K562 (cell line): Measurements from ENCODE around the gene PHETA1. TPM values are rescaled to one million over a fixed set of nuclear protein-coding genes. Genes with fewer than 3 reads are reported as not detected.

Experiments
- ARID2 ChIP-seq: fragments of 450-650 bp; IDR thresholded peaks from 2 replicates; pipeline ENCODE4 v1.6.1; 2017; ENCODE audit warnings: antibody characterized with exemption, mild to moderate bottlenecking
- BRD4 ChIP-seq: fragments of 200-600 bp; sonication (generic); IDR thresholded peaks from 2 replicates; pipeline ENCODE4 v1.6.1; 2017; ENCODE audit warnings: inconsistent platforms
- CREM ChIP-seq: IDR thresholded peaks from 2 replicates; pipeline ENCODE4 v1.6.1; 2014; ENCODE audit warnings: antibody characterized with exemption, low read depth
- CTBP1 ChIP-seq: fragments of 450-650 bp; IDR thresholded peaks from 2 replicates; pipeline ENCODE4 v1.6.1; 2016; ENCODE audit warnings: borderline replicate concordance
- FOXJ2 ChIP-seq: fragments of 200-800 bp; sonication (Bioruptor generic); IDR thresholded peaks from 2 replicates; pipeline ENCODE4 v1.6.1; 2016; ENCODE audit warnings: missing genetic modification characterization, missing compliant biosample characterization
- FOXP1 ChIP-seq: sonication (generic); formaldehyde crosslinking; IDR thresholded peaks from 2 replicates; pipeline ENCODE4 v1.8.0; 2022; ENCODE audit warnings: mild to moderate bottlenecking, missing genetic modification reagents
- GATAD2A ChIP-seq: fragments of 450-650 bp; IDR thresholded peaks from 2 replicates; pipeline ENCODE4 v1.6.1; 2017
- GMEB1 ChIP-seq: fragments of 250-450 bp; sonication (Bioruptor Pico); IDR thresholded peaks from 2 replicates; pipeline ENCODE4 v1.4.0; 2020; ENCODE audit warnings: mild to moderate bottlenecking
- HDAC2 ChIP-seq: fragments of 450-650 bp; IDR thresholded peaks from 2 replicates; pipeline ENCODE4 v1.6.1; 2016; ENCODE audit warnings: mild to moderate bottlenecking
- HDGF ChIP-seq: fragments of 450-650 bp; IDR thresholded peaks from 2 replicates; pipeline ENCODE4 v1.6.1; 2016
- KDM2B ChIP-seq: fragments of 250-450 bp; sonication (Bioruptor Pico); IDR thresholded peaks from 2 replicates; pipeline ENCODE4 v1.8.0; 2021; ENCODE audit warnings: mild to moderate bottlenecking, moderate library complexity
- KDM5B ChIP-seq: fragments of 200-600 bp; sonication (generic); IDR thresholded peaks from 2 replicates; pipeline ENCODE4 v1.6.1; 2012; ENCODE audit warnings: low read depth, mild to moderate bottlenecking, moderate library complexity, low read length, control low read depth, inconsistent platforms; ENCODE audit not compliant: insufficient replicate concordance
- LEF1 ChIP-seq: fragments of 450-650 bp; IDR thresholded peaks from 2 replicates; pipeline ENCODE4 v1.6.1; 2016; ENCODE audit warnings: mild to moderate bottlenecking
- MAFF ChIP-seq: IDR thresholded peaks from 2 replicates; pipeline ENCODE4 v1.6.1; 2012; ENCODE audit warnings: low read length, improper control_type of control experiment
- MAZ ChIP-seq, 2 experiments: fragments of 450-650 bp in 1 of 2; sonication (generic) in 1 of 2; formaldehyde crosslinking; IDR thresholded peaks in 1 of 2; conservative IDR thresholded peaks in 1 of 2; 2 replicates each; pipeline versions ENCODE4 v1.4.0 to v1.5.0; 2020; ENCODE audit warnings: mild to moderate bottlenecking in 1 of 2, missing genetic modification reagents in 1 of 2
- MCM3 ChIP-seq: fragments of 450-650 bp; IDR thresholded peaks from 2 replicates; pipeline ENCODE4 v1.6.1; 2016
- NCOA2 ChIP-seq, 2 experiments: fragments of 450-650 bp; IDR thresholded peaks; 2 replicates each; pipeline ENCODE4 v1.6.1; 2018; ENCODE audit warnings: mild to moderate bottlenecking in 2 of 2, moderate library complexity in 1 of 2; ENCODE audit not compliant: partially characterized antibody in 2 of 2
- NCOR1 ChIP-seq: fragments of 450-650 bp; IDR thresholded peaks from 2 replicates; pipeline ENCODE4 v1.6.1; 2016; ENCODE audit warnings: mild to moderate bottlenecking, moderate library complexity
- PHF8 ChIP-seq: fragments of 200-600 bp; sonication (generic); IDR thresholded peaks from 2 replicates; pipeline ENCODE4 v1.6.1; 2012; ENCODE audit warnings: mixed run types, mild to moderate bottlenecking, inconsistent platforms, low read length, moderate library complexity, borderline replicate concordance
- PML ChIP-seq: IDR thresholded peaks from 2 replicates; pipeline ENCODE4 v1.6.1; 2012; ENCODE audit warnings: low read length, inconsistent platforms
- RNF219 ChIP-seq: fragments of 250-450 bp; sonication (Bioruptor Pico); IDR thresholded peaks from 2 replicates; pipeline ENCODE4 v1.5.0; 2022; ENCODE audit warnings: mild to moderate bottlenecking
- STAG1 ChIP-seq: sonication (generic); formaldehyde crosslinking; IDR thresholded peaks from 2 replicates; pipeline ENCODE4 v1.5.0; 2020; ENCODE audit warnings: missing genetic modification reagents, borderline replicate concordance
- THAP7 ChIP-seq: fragments of 250-450 bp; sonication (Bioruptor Pico); IDR thresholded peaks from 2 replicates; pipeline ENCODE4 v1.5.0; 2021
- TRIM24 ChIP-seq, 2 experiments: fragments of 450-650 bp; IDR thresholded peaks; 2 replicates each; pipeline ENCODE4 v1.6.1; 2016
- ZFP36 ChIP-seq: fragments of 150-350 bp; IDR thresholded peaks from 2 replicates; pipeline ENCODE4 v1.6.1; 2018; ENCODE audit warnings: low read length, low read depth; ENCODE audit not compliant: partially characterized antibody
- ZNF124 ChIP-seq: sonication (generic); formaldehyde crosslinking; IDR thresholded peaks from 2 replicates; pipeline ENCODE4 v1.8.1; 2022; ENCODE audit warnings: missing genetic modification reagents
- ZNF347 ChIP-seq: fragments of 450-650 bp; formaldehyde crosslinking; IDR thresholded peaks from 2 replicates; pipeline ENCODE4 v1.4.0; 2020; ENCODE audit warnings: low read depth, mild to moderate bottlenecking, moderate library complexity
- ZNF699 ChIP-seq: fragments of 250-450 bp; sonication (Bioruptor Pico); IDR thresholded peaks from 2 replicates; pipeline ENCODE4 v1.8.0; 2021; ENCODE audit warnings: mild to moderate bottlenecking, moderate library complexity; ENCODE audit not compliant: insufficient replicate concordance
- ZNF717 ChIP-seq: fragments of 250-450 bp; sonication (Bioruptor Pico); IDR thresholded peaks from 2 replicates; pipeline ENCODE4 v1.5.0; 2021
- polyA plus RNA-seq, 8 experiments: library from polyadenylated mRNA; depleted of rRNA in 4 of 8; stranded (reverse) in 5 of 8; unstranded in 3 of 8; fragments of >200 nt; fragmentation: Nextera tagmentation in 2 of 8; fragmentation: Illumina TruSeq in 1 of 8; extraction: Ambion mirVana in 2 of 8; extraction: Trizol in 1 of 8; gene quantifications; 2 replicates each; pipeline versions ENCODE4 v1.2.1 to v1.2.3, GENCODE V29; 2011 to 2014; ENCODE audit warnings: inconsistent platforms in 1 of 8, missing spikeins in 1 of 8
- total RNA-seq, 7 experiments: library from RNA; depleted of rRNA in 6 of 7; stranded (reverse); fragments of >200 nt in 6 of 7; fragmentation: Illumina TruSeq in 2 of 7; extraction: Trizol in 2 of 7; gene quantifications; 2 replicates each; pipeline versions ENCODE4 v1.2.1 to v1.2.3, GENCODE V29; 2011 to 2021; ENCODE audit warnings: low replicate concordance in 1 of 7

PHETA1 gene
- total and polyA plus RNA-seq, 9 of the 15 experiments (the other 6 are each of a cell fraction or from before 2014, with no cell fraction given) = 0.03 to 12.4 (median 3.0) TPM

GRCh38 chr12:111396726-111397445 lies 28.0 kb upstream of the PHETA1 start (continued):
- TF ChIP-seq HDGF (peak; percentile 99), BRD4 (no peak), MCM3 (no peak), THAP7 (CRISPR knock-in tag) (no peak), FOXP1 (no peak), NCOA2 (IDR thresholded peaks at IDR 0.05; ENCODE audit: partially characterized antibody in 2 of 2) (no peak), RNF219 (no peak), MAZ (CRISPR knock-in tag; conservative IDR thresholded peaks at IDR 0.05 in 1 of 2, IDR thresholded peaks at IDR 0.05 in 1 of 2) (peak in 1 of 2 experiments; percentile 65; a peak in 2 of 4 replicates), ZFP36 (peak; percentile 87), PML (no peak), FOXJ2 (tag) (peak; percentile 60; the same call in 1 of the 2 replicates), STAG1 (peak; percentile 91), ZNF699 (CRISPR knock-in tag) (no peak), ARID2 (peak; percentile 84), ZNF717 (CRISPR knock-in tag) (no peak), ZNF347 (CRISPR knock-in tag) (no peak), LEF1 (0 out of 2 replicates have a peak, but pooled peaks have one; percentile 32), ZNF124 (CRISPR knock-in tag) (no peak), TRIM24 (IDR thresholded peaks at IDR 0.05) (0 out of 4 replicates have a peak, but pooled peaks of 1 of the 2 experiments have one; percentile 45), NCOR1 (peak; percentile 48), KDM2B (CRISPR knock-in tag) (no peak), HDAC2 (peak; percentile 98), MAFF (no peak), GMEB1 (CRISPR knock-in tag) (no peak), KDM5B (no peak), PHF8 (peak; percentile 20; the same call in 1 of the 2 replicates), CTBP1 (peak; percentile 79), GATAD2A (peak; percentile 97), CREM (peak; percentile 60)
